RWPE1 (cell line): ENCODE results near the gene SHOC2.

Source experiments
- CTCF ChIA-PET: fragments of 350-600 bp; sonication (Branson Sonifier 250); formaldehyde crosslinking; extraction: SDS; loops from one replicate; lab custom pipeline; 2021; lab: Yijun Ruan, JAX
- POLR2A ChIA-PET: fragments of 400-600 bp; formaldehyde crosslinking; extraction: SDS; loops from one replicate; lab custom pipeline; 2020; ENCODE audit warnings: antibody characterized with exemption; ENCODE audit not compliant: low non-redundant PET; lab: Yijun Ruan, JAX
- DNase-seq: peaks from one replicate; pipeline ENCODE4 v3.0.0; 2012; ENCODE audit warnings: low spot score
- H3K27ac ChIP-seq: fragments of 450-650 bp; 2 replicates; pipeline ENCODE4 v1.5.1; 2017
- CTCF ChIP-seq: fragments of 450-650 bp; conservative IDR thresholded peaks from 2 replicates; pipeline ENCODE4 v1.5.1; 2017; ENCODE audit warnings: low read depth, mild to moderate bottlenecking

The SHOC2 gene

GRCh38 chr10:110898391-110898790 lies 21.0 kb upstream of the SHOC2 start:
- TF ChIP-seq CTCF: no peak
- ChIA-PET CTCF (no interaction called here), POLR2A (no interaction called here)
- no peak for DNase-seq
- H3K27ac ChIP-seq: no peak overlapping the region

GRCh38 chr10:110900983-110901382 lies 18.4 kb upstream of the SHOC2 start:
- CTCF ChIA-PET: interaction anchor here (0.6 to 1.0 kb wide), 2 partner anchors 10 to 14 kb away, joined by 3 read pairs; no protein-coding TSS in a partner anchor
- POLR2A ChIA-PET: no interaction called here
- no peak for DNase-seq
- TF ChIP-seq CTCF: no peak
- peak overlapping the region; percentile 59 for H3K27ac ChIP-seq

GRCh38 chr10:110901954-110902819 lies 17.2 kb upstream of the SHOC2 start:
- CTCF ChIA-PET: interaction anchor here (0.6 to 1.1 kb wide), 4 partner anchors 15 to 156 kb away, joined by 3 read pairs; no protein-coding TSS in a partner anchor
- no peak for TF ChIP-seq CTCF
- POLR2A ChIA-PET: interaction anchor here (1.1 kb wide), 1 partner anchor 17 kb away, joined by 6 read pairs; the partner anchor contains the start of genes BBIP1 and SHOC2
- DNase-seq: peak; percentile 93
- H3K27ac ChIP-seq: no peak overlapping the region

- DNase-seq: no peak
- ChIA-PET POLR2A (no interaction called here), CTCF (interaction anchor here (0.6 kb wide), 1 partner anchor 44 kb away, joined by 3 read pairs; no protein-coding TSS in a partner anchor)
- no peak for TF ChIP-seq CTCF
- H3K27ac ChIP-seq: no peak overlapping the region
Measured at GRCh38 chr10:110903280-110904278, 15.8 kb upstream of the SHOC2 start.

- ChIA-PET POLR2A (no interaction called here), CTCF (no interaction called here)
- no peak overlapping the region for H3K27ac ChIP-seq
- no peak for DNase-seq
- TF ChIP-seq CTCF: no peak
Measured at GRCh38 chr10:110910138-110910537, 9.3 kb upstream of the SHOC2 start.

GRCh38 chr10:110912374-110912773 lies 7.0 kb upstream of the SHOC2 start:
- POLR2A ChIA-PET: no interaction called here
- CTCF ChIA-PET: interaction anchor here (1.1 kb wide), 1 partner anchor 166 kb away, joined by 3 read pairs; no protein-coding TSS in a partner anchor
- TF ChIP-seq CTCF: no peak
- H3K27ac ChIP-seq: no peak overlapping the region
- DNase-seq: no peak
